GM12878 (cell line): ENCODE data around the gene WDFY4.

Experiments
- NR2C2 ChIP-seq: IDR thresholded peaks from 2 replicates; pipeline ENCODE4 v1.6.1; 2011; ENCODE audit warnings: borderline replicate concordance, low read depth; ENCODE audit not compliant: control insufficient read depth, insufficient read length
- POLR2A ChIP-seq: IDR thresholded peaks from 2 replicates; pipeline ENCODE4 v1.6.1; 2011; ENCODE audit warnings: low read depth, mild to moderate bottlenecking, low read length
- TF ChIP-seq, protein P1 (sequence below), 3 experiments: IDR thresholded peaks in 2 of 3; conservative IDR thresholded peaks in 1 of 3; 2 replicates each; pipeline ENCODE4 v1.5.1; 2011; ENCODE audit warnings: low read depth in 3 of 3, low read length in 3 of 3, mild to moderate bottlenecking in 3 of 3, control low read depth in 2 of 3, moderate library complexity in 2 of 3, inconsistent platforms in 1 of 3, mixed read lengths in 1 of 3; ENCODE audit not compliant: control insufficient read depth in 2 of 3, insufficient read depth in 1 of 3; ENCODE audit errors: extremely low read depth in 1 of 3

DNA sequence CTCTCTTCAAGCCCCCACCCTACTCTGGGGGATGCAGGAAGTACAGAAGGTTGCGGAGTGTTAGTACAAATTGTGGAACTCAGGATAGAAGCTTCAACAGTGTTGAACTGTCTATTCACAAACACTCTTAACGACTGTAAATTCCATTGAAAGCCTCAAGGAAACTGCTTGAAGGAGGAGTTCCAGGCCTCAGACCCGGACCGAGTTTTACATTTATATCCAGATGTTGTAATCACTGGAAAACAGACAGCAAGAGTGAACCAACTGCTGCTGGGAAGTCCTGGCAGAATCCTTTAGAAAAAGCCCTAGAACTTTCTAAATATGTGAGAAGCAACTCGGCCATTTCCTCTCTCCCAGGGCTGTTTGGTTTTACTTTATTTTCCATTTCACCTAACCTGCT is 339.1 kb downstream of the WDFY4 start:
- no peak for TF ChIP-seq POLR2A
- TF ChIP-seq, protein P1, sequence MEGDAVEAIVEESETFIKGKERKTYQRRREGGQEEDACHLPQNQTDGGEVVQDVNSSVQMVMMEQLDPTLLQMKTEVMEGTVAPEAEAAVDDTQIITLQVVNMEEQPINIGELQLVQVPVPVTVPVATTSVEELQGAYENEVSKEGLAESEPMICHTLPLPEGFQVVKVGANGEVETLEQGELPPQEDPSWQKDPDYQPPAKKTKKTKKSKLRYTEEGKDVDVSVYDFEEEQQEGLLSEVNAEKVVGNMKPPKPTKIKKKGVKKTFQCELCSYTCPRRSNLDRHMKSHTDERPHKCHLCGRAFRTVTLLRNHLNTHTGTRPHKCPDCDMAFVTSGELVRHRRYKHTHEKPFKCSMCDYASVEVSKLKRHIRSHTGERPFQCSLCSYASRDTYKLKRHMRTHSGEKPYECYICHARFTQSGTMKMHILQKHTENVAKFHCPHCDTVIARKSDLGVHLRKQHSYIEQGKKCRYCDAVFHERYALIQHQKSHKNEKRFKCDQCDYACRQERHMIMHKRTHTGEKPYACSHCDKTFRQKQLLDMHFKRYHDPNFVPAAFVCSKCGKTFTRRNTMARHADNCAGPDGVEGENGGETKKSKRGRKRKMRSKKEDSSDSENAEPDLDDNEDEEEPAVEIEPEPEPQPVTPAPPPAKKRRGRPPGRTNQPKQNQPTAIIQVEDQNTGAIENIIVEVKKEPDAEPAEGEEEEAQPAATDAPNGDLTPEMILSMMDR (IDR thresholded peaks at IDR 0.05 in 2 of 3, conservative IDR thresholded peaks at IDR 0.05 in 1 of 3; ENCODE audit: control insufficient read depth in 2 of 3, extremely low read depth in 1 of 3, insufficient read depth in 1 of 3, low read depth in 3 of 3, low read length in 3 of 3), result no peak
- TF ChIP-seq NR2C2, result no peak
